Prostate gland (tissue), 2 donors: Measurements from ENCODE around the gene MTMR4.

ENCODE experiments used
- CTCF ChIP-seq, 4 experiments: fragments of 200-600 bp in 2 of 4; fragments of 450-650 bp in 2 of 4; sonication (generic) in 2 of 4; IDR thresholded peaks; 1 replicate in 3 of 4; 2 replicates in 1 of 4; pipeline ENCODE4 v1.5.1; 2016 to 2019; ENCODE audit warnings: antibody characterized with exemption in 4 of 4, mild to moderate bottlenecking in 2 of 4, moderate library complexity in 2 of 4
- POLR2AphosphoS5 ChIP-seq: sonication (generic); formaldehyde crosslinking; IDR thresholded peaks from one replicate; pipeline ENCODE4 v1.6.1; 2017; ENCODE audit warnings: antibody characterized with exemption

GRCh38 chr17:58520843-58521430, 6.5 kb upstream of the MTMR4 start:
- TF ChIP-seq CTCF (IDR thresholded peaks at IDR 0.05) (peak in 1 of 4 experiments; percentile 14), POLR2AphosphoS5 (no peak)
